Middle frontal gyrus (tissue), 1 donor: ENCODE data around the gene DYNC2LI1.

ENCODE experiments used
- DNase-seq: peaks from one replicate; pipeline ENCODE4 v3.0.0-alpha.2; 2015; ENCODE audit warnings: low spot score; ENCODE audit errors: extremely low spot score

The DYNC2LI1 gene

DNA sequence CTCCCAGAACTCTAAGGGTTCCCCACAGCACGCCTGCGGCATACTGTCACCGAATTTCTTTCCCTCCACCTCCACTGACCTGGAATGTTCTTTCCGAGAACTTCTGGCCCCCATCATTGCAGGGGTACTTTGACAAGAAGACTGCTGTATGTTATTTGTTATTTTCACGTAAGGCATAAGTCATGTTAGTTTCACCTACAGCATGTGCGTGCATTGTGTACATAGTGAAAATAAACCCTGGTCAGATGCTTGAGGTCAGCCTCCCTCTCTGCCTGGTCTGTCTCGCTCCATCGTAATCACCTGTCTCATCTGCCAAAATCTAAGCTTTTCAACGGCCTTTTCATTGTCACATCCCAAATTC is 69.0 kb downstream of the DYNC2LI1 start:
- no peak for DNase-seq

DNA sequence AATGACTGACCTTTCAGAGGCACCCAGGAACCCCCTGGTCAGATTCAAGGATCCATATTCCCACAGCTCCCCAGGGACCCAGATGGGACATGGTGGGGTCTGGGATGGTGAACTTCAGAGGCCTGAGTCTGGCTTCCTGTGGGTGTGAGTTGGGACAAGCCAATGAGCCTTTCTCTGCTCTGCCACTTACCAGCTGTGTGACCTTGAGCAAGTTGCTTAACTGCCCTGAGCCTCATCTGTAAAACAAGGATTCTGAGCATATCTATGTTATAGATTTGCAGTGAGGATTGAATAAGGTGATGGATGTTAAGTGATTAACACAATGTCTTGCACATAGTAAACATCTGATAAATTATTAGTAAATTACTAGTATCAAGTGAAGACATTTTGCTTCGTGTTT is 71.3 kb downstream of the DYNC2LI1 start:
- DNase-seq = no peak

DNA sequence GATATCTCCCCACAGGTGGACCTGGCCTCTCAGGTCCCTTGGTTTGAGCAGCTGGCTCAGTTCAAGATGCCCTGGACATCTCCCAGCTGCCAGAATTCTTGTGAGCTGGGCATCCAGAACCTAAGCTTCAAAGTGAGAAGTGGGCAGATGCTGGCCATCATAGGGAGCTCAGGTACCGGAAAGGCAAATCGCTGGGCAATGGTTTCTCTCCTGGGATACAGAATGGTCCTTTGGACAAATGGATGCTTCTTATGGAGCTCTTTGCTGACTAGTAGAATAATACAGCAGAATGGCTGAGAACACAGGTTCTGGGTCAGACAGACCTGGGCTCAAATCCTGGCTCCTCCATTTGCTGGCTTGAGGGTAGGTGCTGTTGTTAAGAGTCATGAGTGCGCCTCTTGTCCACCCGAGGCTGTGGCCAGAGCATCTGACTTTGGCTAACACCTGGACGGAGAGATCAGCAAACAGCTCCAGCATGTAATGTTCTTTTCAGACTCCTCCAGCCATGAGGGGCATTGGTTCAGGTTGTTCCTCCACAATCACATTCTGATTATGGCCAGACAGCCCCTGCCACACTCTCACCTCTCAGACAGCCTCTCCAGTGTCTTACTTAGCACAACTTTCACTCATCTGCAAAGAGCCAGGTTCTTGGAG is 72.4 kb downstream of the DYNC2LI1 start:
- DNase-seq = no peak

GRCh38 chr2:43848214-43848613 is 74.4 kb downstream of the DYNC2LI1 start:
- DNase-seq = no peak

DNA sequence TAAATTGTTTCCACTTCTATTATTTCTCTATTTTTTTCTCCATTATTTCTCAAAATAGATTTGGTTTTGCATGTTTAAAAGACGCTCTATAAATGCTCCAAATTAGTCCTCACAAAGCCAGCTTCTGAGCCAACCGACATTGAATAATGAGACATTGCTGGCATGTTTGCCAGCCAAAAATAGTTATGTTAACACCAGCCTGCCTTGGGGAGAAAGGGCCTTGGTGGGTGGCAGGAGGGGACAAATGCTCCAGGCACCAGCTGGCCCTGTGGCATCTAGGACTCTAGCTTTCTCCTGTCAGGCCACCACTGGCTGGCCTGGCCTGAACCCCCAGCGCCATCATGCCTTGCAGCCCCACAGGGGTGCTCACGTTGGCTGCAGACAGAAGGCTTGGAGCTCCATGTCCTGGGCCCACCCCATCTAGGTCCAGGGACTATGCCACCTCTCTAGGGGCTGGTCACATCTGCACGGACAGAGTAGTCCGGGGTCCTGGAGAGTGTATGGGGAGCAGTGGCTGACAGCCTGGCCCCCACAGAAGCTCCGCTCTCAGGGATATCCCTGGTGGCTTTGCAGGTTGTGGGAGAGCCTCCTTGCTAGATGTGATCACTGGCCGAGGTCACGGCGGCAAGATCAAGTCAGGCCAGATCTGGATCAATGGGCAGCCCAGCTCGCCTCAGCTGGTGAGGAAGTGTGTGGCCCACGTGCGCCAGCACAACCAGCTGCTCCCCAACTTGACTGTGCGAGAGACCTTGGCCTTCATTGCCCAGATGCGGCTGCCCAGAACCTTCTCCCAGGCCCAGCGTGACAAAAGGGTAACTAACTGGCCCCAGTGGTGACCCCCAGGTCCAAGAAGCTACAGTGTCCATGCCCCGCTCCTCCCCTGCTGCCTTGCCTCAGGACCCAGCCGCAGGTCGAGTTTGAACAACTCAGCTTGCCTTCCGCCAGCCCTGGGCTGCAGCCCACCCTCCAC is 77.5 kb downstream of the DYNC2LI1 start:
- no peak for DNase-seq

DNA sequence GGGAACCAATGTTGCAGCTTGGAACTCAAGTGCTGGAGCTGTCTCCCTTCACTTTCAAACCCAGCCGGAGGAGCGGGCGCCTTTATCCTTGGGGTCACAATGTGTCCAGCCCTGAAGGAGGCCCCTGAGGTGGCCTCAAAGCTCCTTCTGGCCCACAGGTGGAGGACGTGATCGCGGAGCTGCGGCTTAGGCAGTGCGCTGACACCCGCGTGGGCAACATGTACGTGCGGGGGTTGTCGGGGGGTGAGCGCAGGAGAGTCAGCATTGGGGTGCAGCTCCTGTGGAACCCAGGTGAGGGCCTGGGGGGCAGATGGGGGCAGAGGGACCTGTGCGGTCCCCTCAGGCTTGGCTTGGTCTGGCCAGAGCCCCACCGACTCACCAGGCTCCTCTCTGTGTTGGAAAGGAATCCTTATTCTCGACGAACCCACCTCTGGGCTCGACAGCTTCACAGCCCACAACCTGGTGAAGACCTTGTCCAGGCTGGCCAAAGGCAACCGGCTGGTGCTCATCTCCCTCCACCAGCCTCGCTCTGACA is 78.4 kb downstream of the DYNC2LI1 start:
- no peak for DNase-seq

DNA sequence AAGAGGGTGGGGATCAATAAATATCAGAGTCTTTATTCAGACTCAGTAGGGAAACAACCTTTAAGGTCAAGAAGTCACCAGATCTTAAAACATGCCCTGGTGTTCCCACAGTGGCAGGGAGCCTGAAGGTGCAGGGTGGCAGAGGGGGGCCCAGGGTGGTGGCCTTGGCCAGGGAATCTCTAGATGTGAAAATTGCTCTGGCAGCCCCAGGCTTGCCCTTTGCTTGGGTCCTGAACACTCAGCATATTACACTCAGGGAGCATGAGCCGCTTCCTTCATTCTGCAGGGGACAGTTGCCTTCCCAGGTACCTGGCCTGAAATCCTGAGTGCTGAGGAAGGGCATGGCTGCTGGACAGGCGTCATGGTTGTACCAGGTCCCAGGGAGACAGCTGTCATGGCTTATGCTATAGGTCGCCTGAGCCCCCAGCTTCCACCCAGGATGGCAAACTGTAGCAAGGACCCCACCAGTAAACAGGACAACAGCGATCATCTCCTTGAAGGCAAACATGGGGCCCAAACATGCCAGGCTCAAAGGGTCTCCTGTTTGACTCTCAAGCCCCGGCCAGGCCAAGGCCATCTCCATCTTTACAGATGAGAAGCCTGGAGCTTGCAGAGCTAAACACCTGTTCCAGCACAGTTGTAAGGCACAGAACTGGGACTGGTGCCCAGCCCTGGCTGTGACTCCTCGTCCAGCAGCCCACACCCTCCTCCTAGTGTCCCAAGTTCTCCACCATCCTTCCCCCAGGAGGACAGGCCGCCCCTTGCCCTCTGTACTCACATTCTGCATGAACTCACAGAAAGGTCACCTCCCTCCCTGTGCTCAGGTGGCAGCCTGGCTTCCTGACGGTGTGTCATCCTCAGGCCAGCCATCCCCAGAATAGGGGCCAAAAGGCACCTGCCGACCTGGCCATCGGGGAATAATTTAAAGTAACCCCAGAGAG is 79.6 kb downstream of the DYNC2LI1 start:
- DNase-seq = no peak

DNA sequence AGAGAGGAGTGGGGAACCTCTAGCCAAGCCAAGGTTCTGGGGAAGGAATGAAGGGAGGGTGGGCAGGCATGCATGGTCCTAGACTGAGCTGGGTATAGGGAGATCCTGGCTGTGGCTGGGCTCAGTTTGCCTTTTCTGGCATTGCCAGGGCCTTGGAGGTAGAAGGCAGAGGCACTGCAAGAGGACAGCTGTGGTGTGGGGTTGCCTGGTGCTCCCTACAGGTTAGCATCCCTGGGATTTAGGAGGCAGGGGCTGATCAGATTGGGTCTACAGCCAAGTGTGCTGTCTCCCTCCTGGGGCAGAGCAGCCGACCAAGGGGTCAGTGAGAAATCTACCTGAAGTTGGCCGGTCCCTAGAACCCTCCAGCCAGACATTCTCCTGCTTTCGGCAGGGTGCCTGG is 80.8 kb downstream of the DYNC2LI1 start:
- DNase-seq = no peak

DNA sequence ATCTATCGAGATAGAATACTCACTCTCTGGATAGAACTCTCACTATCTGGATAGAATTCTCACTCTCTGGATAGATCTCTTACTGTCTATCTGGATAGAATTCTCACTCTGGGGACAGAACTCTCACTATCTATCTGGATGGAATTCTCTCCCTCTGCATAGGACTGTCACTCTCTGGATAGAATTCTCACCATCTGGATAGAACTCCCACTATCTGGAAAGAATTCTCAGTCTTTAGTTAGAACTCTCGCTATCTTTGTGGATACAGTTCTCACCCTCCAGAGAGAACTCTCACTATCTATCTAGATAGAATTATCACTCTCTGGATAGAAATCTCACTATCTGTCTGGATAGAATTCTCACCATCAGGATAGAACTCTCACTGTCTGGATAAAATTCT is 81.5 kb downstream of the DYNC2LI1 start:
- DNase-seq = no peak
